ENCODE data around the gene LSM2. TPM values are rescaled to one million over a fixed set of nuclear protein-coding genes. Genes with fewer than 3 reads are reported as not detected.

Gene LSM2
- total and polyA plus RNA-seq, 12 donors, result 17.5 to 52.0 (median 23.0) TPM

- ATAC-seq, result no peak
- no peak overlapping the region for H3K27ac ChIP-seq
- no peak for TF ChIP-seq CTCF (IDR thresholded peaks at IDR 0.05)
- intact Hi-C loops (cut with DNase I), result loop anchor here in 3 of 10 donors (5.0 to 10.0 kb wide), 3 partner anchors 33 to 72 kb away; partner anchors contain the start of genes CLIC1 (in 1 of the 3) and DDAH2 (in 1 of the 3)
- no peaks in the 10 kb centered on the region for H3K9me3 ChIP-seq
- H3K4me3 ChIP-seq, result no peak overlapping the region
- peaks cover 2 to 21% (median 7%) of the 10 kb centered on the region in 9 donors for H3K4me1 ChIP-seq
- DNase-seq, result no peak
- peaks cover 0 to 64% (median 10%) of the 10 kb centered on the region in 9 donors for H3K36me3 ChIP-seq
- 83 to 87% methylated on average over 12 of the region's 12 CpGs for WGBS, 2 donors
- no peaks in the 10 kb centered on the region for H3K27me3 ChIP-seq
Observed at GRCh38 chr6:31799781-31800180, 7.0 kb downstream of the LSM2 start.

DNA sequence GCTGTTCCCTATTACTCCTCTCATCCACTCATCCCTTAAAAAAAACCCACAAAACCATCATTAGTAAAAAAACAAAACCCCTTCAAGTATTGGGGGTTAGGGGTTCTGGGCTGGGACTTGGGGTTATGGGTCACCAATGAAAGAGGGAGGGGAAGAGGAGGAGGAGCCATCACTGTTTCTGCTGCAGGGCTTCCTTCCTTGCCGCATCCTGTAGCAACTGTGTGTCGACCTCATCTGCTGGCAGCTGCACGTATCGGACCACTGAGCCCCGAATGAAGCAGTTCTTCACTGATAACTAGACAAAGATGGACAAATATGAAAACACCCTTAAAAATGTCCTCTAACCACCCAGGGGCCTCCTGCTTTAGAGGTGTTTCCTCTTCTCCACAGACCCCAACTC is 9.2 kb downstream of the LSM2 start:
- ATAC-seq (no peak), DNase-seq (no peak)
- WGBS, 2 donors, result 48 to 50% methylated on average over 5 of the region's 5 CpGs
- peak overlapping the region in 3 of 10 donors; percentile 18 to 97 (median 97) for H3K27ac ChIP-seq
- intact Hi-C loops (cut with DNase I), result loop anchor here in 3 of 10 donors (5.0 to 10.0 kb wide), 3 partner anchors 35 to 70 kb away; partner anchors contain the start of genes CLIC1 (in 1 of the 3) and DDAH2 (in 1 of the 3)
- H3K9me3 ChIP-seq, result no peaks in the 10 kb centered on the region
- H3K36me3 ChIP-seq, result peaks cover 0 to 51% (median 8%) of the 10 kb centered on the region in 9 donors
- H3K4me1 ChIP-seq, result peaks cover 5 to 33% (median 14%) of the 10 kb centered on the region in 9 donors
- H3K27me3 ChIP-seq, result no peaks in the 10 kb centered on the region
- TF ChIP-seq CTCF (IDR thresholded peaks at IDR 0.05), result no peak
- no peak overlapping the region for H3K4me3 ChIP-seq

DNA sequence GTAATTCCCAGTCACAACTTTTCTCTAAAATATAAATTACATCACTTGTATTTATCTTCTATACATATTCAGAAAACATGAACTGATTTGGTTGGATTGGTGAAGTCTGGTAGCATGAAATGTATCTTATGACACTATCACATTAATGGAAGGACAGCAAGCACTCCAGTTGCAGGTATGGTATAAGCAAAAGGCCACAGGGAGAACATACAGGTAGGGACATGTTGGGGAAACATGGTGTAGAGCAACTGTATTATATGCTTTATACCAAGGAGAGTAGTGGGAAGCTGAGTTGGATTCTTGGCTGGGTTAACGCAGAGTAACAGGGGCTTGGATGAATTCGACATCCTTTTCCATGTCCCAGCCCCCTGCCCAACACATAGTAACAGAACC is 9.8 kb downstream of the LSM2 start:
- peaks cover 0 to 51% (median 2%) of the 10 kb centered on the region in 9 donors for H3K36me3 ChIP-seq
- no peak overlapping the region for H3K4me3 ChIP-seq
- peak overlapping the region in 4 of 10 donors; percentile 18 to 99 (median 97) for H3K27ac ChIP-seq
- no peak for TF ChIP-seq CTCF (IDR thresholded peaks at IDR 0.05)
- 82 to 84% methylated on average over 2 of the region's 2 CpGs for WGBS, 2 donors
- no peaks in the 10 kb centered on the region for H3K27me3 ChIP-seq
- H3K9me3 ChIP-seq, result no peaks in the 10 kb centered on the region
- peaks cover 5 to 33% (median 14%) of the 10 kb centered on the region in 9 donors for H3K4me1 ChIP-seq
- intact Hi-C loops (cut with DNase I), result loop anchor here in 3 of 10 donors (5.0 to 10.0 kb wide), 3 partner anchors 35 to 70 kb away; partner anchors contain the start of genes CLIC1 (in 1 of the 3) and DDAH2 (in 1 of the 3)
- DNase-seq (no peak), ATAC-seq (no peak)

DNA sequence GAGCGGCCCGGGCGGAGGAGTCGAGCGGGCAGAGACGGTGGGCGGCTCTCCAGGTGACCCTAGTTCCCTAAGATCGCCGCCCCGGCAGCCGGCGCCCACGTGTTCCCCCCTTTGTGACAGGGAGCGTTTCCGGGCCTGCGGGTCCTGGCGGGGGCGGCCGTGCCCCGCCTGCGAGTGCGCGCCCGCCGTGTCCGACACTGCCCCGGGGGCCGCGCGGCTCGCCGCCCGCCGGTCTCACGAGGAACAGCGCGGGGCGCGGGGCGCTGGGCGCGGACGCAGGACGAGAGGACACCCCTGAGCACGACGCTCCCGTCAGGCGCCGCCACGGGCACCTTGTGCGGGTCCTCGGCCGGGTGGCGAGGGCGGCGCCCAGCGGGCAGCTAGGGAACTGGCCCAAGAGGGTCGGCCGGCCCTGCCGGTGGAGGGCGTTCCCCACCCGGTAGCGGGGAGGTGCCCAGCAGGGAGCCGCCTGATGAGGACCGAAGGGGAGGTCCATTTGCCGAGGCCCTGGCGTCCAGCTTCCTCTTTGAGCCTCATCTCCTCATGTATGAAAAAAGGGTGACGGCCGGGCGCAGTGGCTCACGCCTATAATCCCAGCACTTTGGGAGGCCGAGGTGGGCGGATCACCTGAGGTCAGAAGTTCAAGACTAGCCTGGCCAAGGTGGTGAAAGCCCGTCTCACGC is 11.0 kb downstream of the LSM2 start, which contains the start of gene VARS1:
Gene VARS1 (minus strand): TSS at position 137 of the 683 bp plus-strand sequence. CDS start 535 bp downstream, outside the sequence.
- peaks cover 0 to 54% (median 0%) of the 10 kb centered on the region in 9 donors for H3K36me3 ChIP-seq
- intact Hi-C loops (cut with DNase I), result loop anchor here in 4 of 10 donors (2.0 to 10.0 kb wide), 5 partner anchors 31 to 68 kb away; partner anchors contain the start of genes CLIC1 (in 1 of the 4), DDAH2 (in 1 of the 4) and HSPA1B (in 1 of the 4)
- WGBS, 2 donors, result 0 to 1% methylated on average over 54 to 75 of the region's 75 CpGs
- H3K9me3 ChIP-seq, result no peaks in the 10 kb centered on the region
- H3K27me3 ChIP-seq, result no peaks in the 10 kb centered on the region
- peak; percentile 92 to 96 (median 94) for ATAC-seq
- peaks cover 5 to 39% (median 14%) of the 10 kb centered on the region in 9 donors for H3K4me1 ChIP-seq
- peak within 1 kb of the TSS; percentile 84 to 99 (median 96) for H3K27ac ChIP-seq
- H3K4me3 ChIP-seq, result peak within 1 kb of the TSS; percentile 57 to 99 (median 86)
- TF ChIP-seq CTCF (IDR thresholded peaks at IDR 0.05), result peak; percentile 65 to 94 (median 88)
- DNase-seq, result peak; percentile 90 to 95

All from heart right ventricle (tissue), 16 donors.